Stimulated activated CD4-positive, alpha-beta T cell treated with anti-CD3 and anti-CD28 coated beads, Interleukin-2, amount 100 ng/mL, for 4 hours (primary cell): ENCODE measurements around the gene SCD5.

Experiments
- DNase-seq: peaks from one replicate; pipeline ENCODE4 v3.0.0-alpha.2; 2020; ENCODE audit warnings: low read depth

The SCD5 gene

GRCh38 chr4:82588771-82589270 lies 209.8 kb downstream of the SCD5 start:
- no peak for DNase-seq

- DNase-seq, result no peak
Observed at GRCh38 chr4:82587826-82588540, 210.6 kb downstream of the SCD5 start.

DNA sequence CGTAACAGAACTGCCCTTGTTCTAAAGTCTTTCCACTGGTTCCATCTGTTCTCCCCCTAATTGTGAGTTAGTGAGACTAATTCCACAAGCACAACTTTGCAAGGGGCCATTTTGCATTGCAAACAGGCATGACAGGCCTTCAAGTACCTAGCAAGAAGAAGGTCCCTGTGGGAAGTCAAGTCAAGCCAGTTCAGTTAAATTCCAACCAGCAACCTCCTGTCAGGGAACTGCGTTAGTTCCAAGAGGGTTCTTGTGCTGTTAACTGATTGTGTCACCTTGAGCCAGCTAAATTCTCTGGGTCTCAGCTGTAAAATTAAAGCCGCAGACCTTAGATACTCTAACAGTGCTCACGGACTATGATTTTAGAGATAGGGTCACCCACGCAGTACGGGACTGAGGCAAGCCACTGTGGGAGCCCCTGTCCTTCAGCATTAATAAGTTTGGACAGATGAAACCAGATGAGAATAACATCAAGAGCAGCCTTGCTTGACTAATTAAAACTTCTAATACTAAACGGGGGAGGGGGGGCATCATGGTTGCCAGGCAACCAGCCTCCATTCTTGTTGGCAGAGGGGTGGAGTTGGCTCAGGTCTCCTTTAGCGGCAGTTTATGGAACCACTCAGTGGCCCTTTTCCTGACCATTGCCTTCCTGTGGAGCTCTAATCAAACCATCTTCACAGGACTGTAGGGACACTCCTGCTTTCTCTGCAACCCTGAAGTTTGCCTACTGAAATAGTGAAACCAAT lies 212.7 kb downstream of the SCD5 start:
- no peak for DNase-seq

DNA sequence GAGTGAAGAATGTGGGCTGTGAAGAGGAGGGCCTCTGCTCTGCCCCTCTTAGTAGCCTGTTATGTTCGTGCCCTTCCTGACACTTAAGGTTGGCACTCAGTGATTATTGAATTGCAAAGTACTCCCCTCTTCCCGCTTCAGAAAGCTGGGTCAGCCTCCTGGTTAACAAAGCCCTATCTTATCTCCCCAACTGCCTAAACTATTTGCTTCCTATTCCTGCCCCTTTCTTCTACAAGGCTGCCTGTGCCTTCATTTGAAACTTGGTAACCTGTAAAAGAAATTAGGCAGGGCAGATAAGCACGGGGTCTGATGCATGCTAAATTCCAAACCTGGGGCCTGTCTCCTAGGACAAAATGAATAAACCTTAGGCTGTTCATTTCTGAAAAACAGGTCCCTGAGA lies 213.7 kb downstream of the SCD5 start:
- DNase-seq, result no peak

- DNase-seq, result no peak
Observed at GRCh38 chr4:82583897-82584587, 214.6 kb downstream of the SCD5 start.

DNA sequence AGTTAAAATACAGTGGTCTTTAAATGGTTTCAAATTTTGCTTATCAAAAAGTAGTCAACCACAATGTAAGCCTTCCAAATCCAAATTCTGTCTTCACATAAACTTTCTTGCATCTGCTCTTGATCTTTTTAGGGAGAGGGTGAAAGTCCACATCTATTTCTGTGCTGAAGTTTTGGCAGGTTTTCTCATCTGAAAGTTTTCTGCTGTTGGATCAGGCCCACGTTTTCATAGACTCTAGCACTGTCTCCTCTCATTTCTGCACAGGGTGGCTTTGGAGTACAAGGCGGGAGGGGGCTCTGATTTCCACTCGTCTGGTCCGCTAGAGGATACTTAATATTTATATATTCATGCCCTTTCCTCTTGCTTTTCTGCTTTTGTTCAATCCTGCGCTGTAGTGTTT lies 218.7 kb downstream of the SCD5 start:
- DNase-seq, result no peak
